ENCODE measurements around the gene PCDHA3. TPM values are rescaled to one million over a fixed set of nuclear protein-coding genes. Genes with fewer than 3 reads are reported as not detected.

PCDHA3 gene
- 0.57 TPM in 1 of 2 replicates, not detected in the other for total RNA-seq

GRCh38 chr5:140800816-140801493, at the start of gene PCDHA3:
Gene PCDHA3, plus strand, starts transcription at chr5:140801057.

DNA sequence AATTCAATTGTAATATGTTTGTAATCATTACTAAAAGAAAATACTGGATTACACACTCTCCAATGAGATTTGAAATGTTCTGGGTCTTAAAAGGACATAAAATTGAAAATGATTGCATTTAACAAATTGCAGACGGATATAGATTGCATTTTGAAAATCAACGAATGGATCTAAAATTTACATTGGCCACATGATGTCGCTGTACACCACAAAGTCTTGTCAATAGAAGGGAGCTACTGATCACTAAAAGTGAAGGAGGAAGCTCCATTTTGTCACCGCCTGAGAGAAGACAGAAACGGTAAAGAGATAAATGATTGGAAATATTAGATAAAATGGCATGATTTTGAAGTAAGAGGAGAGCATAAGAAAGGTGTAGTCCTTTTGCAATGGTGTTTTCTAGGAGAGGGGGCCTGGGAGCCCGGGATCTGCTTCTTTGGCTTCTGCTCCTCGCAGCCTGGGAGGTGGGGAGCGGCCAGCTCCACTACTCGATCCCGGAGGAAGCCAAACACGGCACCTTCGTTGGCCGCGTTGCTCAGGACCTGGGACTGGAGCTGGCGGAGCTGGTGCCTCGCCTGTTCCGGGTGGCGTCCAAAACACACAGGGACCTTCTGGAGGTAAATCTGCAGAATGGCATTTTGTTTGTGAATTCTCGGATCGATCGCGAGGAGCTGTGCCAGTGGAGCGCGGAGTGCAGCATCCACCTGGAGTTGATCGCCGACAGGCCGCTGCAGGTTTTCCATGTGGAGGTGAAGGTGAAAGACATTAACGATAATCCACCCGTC, 14.8 kb upstream of the PCDHA3 start, which contains the start of gene PCDHA1:
PCDHA1 (plus strand) TSS at position 236 of the 782 bp plus-strand sequence.

GRCh38 chr5:140794595-140795258, 6.1 kb upstream of the PCDHA3 start, which contains the start of gene PCDHA2:
Gene PCDHA2, plus strand, starts transcription at chr5:140794852.

GRCh38 chr5:140806834-140807775, 6.2 kb downstream of the PCDHA3 start, which contains the start of gene PCDHA4:
Gene PCDHA4, plus strand, starts transcription at chr5:140807068.

DNA sequence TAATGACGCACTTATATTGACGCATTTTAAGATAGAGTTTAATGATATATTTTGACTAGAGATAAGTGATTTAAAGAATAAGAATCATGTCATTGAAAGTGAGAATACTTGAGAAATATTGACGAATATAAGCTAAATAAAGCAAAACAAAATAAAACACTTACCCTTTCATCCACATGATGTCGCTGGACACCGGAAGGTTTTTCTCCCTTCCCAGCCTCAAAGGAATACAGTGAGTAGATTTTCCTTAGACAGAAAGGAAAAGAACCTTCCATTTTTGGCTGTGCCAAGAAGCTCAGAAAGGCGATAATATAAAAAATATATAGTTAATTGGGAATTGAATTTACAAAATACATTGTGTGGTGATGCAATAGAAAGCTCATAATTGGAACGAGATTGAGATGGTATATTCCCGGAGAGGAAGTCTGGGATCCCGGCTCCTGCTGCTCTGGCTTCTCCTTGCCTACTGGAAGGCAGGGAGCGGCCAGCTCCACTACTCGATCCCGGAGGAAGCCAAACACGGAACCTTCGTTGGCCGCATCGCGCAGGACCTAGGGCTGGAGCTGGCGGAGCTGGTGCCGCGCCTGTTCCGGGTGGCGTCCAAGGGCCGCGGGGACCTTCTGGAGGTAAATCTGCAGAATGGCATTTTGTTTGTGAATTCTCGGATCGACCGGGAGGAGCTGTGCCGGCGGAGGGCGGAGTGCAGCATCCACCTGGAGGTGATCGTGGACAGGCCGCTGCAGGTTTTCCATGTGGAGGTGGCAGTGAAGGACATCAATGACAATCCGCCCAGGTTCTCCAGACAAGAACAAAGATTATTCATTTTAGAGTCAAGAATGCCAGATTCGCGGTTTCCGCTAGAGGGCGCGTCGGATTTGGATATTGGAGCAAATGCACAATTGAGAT, 20.8 kb downstream of the PCDHA3 start, which contains the start of gene PCDHA5:
PCDHA5 (plus strand) TSS at position 239 of the 906 bp plus-strand sequence.

DNA sequence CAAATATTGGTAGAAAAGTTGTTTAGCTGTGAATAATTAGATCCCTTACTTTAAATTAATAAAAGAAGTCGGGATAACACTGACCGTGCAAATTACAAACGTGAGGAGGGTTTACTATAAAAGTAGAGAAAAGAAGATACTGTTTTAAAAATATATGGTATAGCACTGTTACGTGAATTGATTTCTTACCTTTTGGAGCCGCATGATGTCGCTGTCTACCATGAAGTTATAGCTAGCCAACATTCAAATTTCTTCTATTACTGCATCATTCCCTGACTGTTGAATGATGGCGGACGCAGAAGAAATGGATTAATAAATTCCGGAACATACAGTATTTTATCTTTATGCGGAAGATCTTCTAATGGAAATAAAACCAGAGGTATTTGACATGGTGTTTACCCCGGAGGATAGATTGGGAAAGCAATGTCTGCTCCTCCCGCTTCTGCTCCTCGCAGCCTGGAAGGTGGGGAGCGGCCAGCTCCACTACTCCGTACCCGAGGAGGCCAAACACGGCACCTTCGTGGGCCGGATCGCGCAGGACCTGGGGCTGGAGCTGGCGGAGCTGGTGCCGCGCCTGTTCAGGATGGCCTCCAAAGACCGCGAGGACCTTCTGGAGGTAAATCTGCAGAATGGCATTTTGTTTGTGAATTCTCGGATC, 27.0 kb downstream of the PCDHA3 start, which contains the start of gene PCDHA6:
PCDHA6 (plus strand) TSS at position 257 of the 658 bp plus-strand sequence; CDS start at position 389, 132 bp downstream.

GRCh38 chr5:140833993-140834392, 33.1 kb downstream of the PCDHA3 start, which contains the start of gene PCDHA7:
Gene PCDHA7, plus strand, starts transcription at chr5:140834269. Its CDS starts 115 bp downstream, at chr5:140834384.

GRCh38 chr5:140840978-140841962, 40.4 kb downstream of the PCDHA3 start, which contains the start of gene PCDHA8:
Gene PCDHA8, plus strand, starts transcription at chr5:140841187. Its CDS starts 135 bp downstream, at chr5:140841322.

DNA sequence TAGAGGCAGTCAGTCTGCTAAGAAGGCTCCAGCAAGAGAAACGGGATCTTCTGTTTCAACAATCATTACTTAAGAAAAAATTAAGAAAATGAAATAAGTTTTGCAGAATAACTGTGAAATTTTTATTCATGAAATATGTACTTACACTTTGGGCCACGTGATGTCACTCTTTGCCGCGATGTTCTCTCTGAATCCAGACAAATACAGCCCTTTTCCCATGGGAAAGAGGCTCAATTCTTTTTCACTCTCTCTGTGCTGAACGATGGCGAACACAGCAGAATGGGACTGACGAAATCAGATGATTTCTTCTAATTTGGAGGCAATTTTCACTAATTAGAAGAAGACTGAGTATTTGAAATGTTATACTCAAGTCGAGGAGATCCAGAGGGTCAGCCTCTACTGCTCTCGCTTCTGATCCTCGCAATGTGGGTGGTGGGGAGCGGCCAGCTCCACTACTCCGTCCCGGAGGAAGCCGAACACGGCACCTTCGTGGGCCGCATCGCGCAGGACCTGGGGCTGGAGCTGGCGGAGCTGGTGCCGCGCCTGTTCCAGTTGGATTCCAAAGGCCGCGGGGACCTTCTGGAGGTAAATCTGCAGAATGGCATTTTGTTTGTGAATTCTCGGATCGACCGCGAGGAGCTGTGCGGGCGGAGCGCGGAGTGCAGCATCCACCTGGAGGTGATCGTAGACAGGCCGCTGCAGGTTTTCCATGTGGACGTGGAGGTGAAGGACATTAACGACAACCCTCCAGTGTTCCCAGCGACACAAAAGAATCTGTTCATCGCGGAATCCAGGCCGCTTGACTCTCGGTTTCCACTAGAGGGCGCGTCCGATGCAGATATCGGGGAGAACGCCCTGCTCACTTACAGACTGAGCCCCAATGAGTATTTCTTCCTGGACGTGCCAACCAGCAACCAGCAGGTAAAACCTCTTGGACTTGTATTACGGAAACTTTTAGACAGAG, 47.6 kb downstream of the PCDHA3 start, which contains the start of gene PCDHA9:
PCDHA9 (plus strand) TSS at position 244 of the 964 bp plus-strand sequence; CDS start at position 358, 114 bp downstream.

Other genes with a start within 250 kb of the PCDHA3 start
- 19.9 and 47.5 TPM in 2 replicates for gene SRA1, start 243.6 kb upstream of the PCDHA3 start, total RNA-seq
- gene APBB3, start 236.5 kb upstream of the PCDHA3 start, total RNA-seq, result 5.8 and 10.4 TPM in 2 replicates
- gene SLC35A4, start 236.2 kb upstream of the PCDHA3 start, total RNA-seq, result 16.7 and 53.9 TPM in 2 replicates
- 1.4 and 6.6 TPM in 2 replicates for gene CD14, start 167.9 kb upstream of the PCDHA3 start, total RNA-seq
- 10.6 and 12.5 TPM in 2 replicates for gene TMCO6, start 161.6 kb upstream of the PCDHA3 start, total RNA-seq
- 17.5 and 26.7 TPM in 2 replicates for gene NDUFA2, start 153.4 kb upstream of the PCDHA3 start, total RNA-seq
- gene IK, start 153.2 kb upstream of the PCDHA3 start, total RNA-seq, result 70.4 and 100 TPM in 2 replicates
- 30.7 and 33.2 TPM in 2 replicates for gene WDR55, start 136.2 kb upstream of the PCDHA3 start, total RNA-seq
- 0.34 and 0.36 TPM in 2 replicates for gene DND1, start 127.5 kb upstream of the PCDHA3 start, total RNA-seq
- 45.5 and 62.6 TPM in 2 replicates for gene HARS1, start 109.7 kb upstream of the PCDHA3 start, total RNA-seq
- gene HARS2, start 109.6 kb upstream of the PCDHA3 start, total RNA-seq, result 24.3 and 33.7 TPM in 2 replicates
- gene ZMAT2, start 100.6 kb upstream of the PCDHA3 start, total RNA-seq, result 66.2 and 67.0 TPM in 2 replicates
- gene PCDHA1, start 14.9 kb upstream of the PCDHA3 start, total RNA-seq, result under 0.01 TPM in 1 of 2 replicates, not detected in the other
- gene PCDHA2, start 6.2 kb upstream of the PCDHA3 start, total RNA-seq, result under 0.01 TPM in 1 of 2 replicates, not detected in the other
- gene PCDHA4, start 6.0 kb downstream of the PCDHA3 start, total RNA-seq, result 0.34 and 2.3 TPM in 2 replicates
- gene PCDHA5, start 20.6 kb downstream of the PCDHA3 start, total RNA-seq, result 0.21 TPM in 1 of 2 replicates, not detected in the other
- under 0.01 and 0.85 TPM in 2 replicates for gene PCDHA6, start 26.9 kb downstream of the PCDHA3 start, total RNA-seq
- under 0.01 and 0.64 TPM in 2 replicates for gene PCDHA7, start 33.2 kb downstream of the PCDHA3 start, total RNA-seq
- gene PCDHA8, start 40.1 kb downstream of the PCDHA3 start, total RNA-seq, result 0.21 TPM in 1 of 2 replicates, not detected in the other
- under 0.01 and 0.43 TPM in 2 replicates for gene PCDHA9, start 47.3 kb downstream of the PCDHA3 start, total RNA-seq
- under 0.01 and 1.6 TPM in 2 replicates for gene PCDHA10, start 54.8 kb downstream of the PCDHA3 start, total RNA-seq
- 2.5 and 2.7 TPM in 2 replicates for gene PCDHA11, start 67.9 kb downstream of the PCDHA3 start, total RNA-seq
- gene PCDHA12, start 74.3 kb downstream of the PCDHA3 start, total RNA-seq, result under 0.01 and 3.8 TPM in 2 replicates
- under 0.01 and 2.6 TPM in 2 replicates for gene PCDHA13, start 81.1 kb downstream of the PCDHA3 start, total RNA-seq
- 1.4 and 6.9 TPM in 2 replicates for gene PCDHAC1, start 125.2 kb downstream of the PCDHA3 start, total RNA-seq
- gene PCDHAC2, start 165.4 kb downstream of the PCDHA3 start, total RNA-seq, result 16.7 and 25.5 TPM in 2 replicates